ENCODE measurements around the gene TMEM132A.

DNA sequence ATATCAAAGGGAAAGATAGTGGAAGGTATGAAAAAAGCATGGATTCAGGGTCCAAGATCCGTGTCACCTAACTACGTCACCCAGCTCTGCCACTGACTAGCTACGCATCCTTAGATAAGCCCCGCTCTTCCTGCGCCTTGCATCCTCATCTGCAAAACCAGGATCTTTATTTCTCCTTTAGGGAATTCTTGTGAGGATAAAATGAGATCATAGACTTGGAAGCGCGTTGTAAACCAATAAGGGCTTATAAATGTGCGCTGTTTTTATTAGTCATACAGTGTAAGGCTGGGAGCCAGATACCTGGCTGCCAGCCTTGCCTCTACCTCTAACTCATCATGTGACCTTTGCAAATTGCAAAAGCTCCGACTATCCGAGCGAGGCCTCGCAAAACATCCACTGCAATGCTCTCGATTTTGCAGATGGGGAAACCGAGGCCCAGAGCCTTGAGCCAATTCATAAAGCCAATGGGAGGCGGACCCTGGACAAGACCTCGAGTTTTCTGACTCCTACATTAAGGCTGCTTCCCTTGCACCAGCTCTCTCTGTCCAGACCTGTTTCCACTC, 18.6 kb upstream of the TMEM132A start:
- TF ChIP-seq, protein P1, sequence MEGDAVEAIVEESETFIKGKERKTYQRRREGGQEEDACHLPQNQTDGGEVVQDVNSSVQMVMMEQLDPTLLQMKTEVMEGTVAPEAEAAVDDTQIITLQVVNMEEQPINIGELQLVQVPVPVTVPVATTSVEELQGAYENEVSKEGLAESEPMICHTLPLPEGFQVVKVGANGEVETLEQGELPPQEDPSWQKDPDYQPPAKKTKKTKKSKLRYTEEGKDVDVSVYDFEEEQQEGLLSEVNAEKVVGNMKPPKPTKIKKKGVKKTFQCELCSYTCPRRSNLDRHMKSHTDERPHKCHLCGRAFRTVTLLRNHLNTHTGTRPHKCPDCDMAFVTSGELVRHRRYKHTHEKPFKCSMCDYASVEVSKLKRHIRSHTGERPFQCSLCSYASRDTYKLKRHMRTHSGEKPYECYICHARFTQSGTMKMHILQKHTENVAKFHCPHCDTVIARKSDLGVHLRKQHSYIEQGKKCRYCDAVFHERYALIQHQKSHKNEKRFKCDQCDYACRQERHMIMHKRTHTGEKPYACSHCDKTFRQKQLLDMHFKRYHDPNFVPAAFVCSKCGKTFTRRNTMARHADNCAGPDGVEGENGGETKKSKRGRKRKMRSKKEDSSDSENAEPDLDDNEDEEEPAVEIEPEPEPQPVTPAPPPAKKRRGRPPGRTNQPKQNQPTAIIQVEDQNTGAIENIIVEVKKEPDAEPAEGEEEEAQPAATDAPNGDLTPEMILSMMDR (IDR thresholded peaks at IDR 0.05): no peak
- no peak for TF ChIP-seq EZH2phosphoT487 (IDR thresholded peaks at IDR 0.05)
